ENCODE results near the gene MBTD1. TPM values are rescaled to one million over a fixed set of nuclear protein-coding genes. Genes with fewer than 3 reads are reported as not detected.
"Not testable (repeated sequence)": the region's sequence is repeated elsewhere in the genome, so short reads cannot be mapped to it uniquely, and the experiment has no call there.

The MBTD1 gene
- total and polyA plus RNA-seq, 2 donors = 5.9 to 60.1 TPM

GRCh38 chr17:51191895-51192294 lies 68.0 kb downstream of the MBTD1 start:
- Histone ChIP-seq H3K4me1 (ENCODE audit: insufficient read depth) (no peaks in the 10 kb centered on the region), H3K36me3 (ENCODE audit: insufficient read depth) (peaks cover 1% of the 10 kb centered on the region), H3K4me3 (ENCODE audit: low read depth, low read length) (no peak overlapping the region), H3K27ac (ENCODE audit: low read depth) (no peak overlapping the region)
- WGBS = 88% methylated on average over 2 of the region's 2 CpGs
- no peak for DNase-seq (ENCODE audit: extremely low spot score)

GRCh38 chr17:51189628-51190027 lies 70.2 kb downstream of the MBTD1 start:
- DNase-seq (ENCODE audit: extremely low spot score) = no peak
- 79% methylated on average over 1 of the region's 1 CpG for WGBS
- Histone ChIP-seq H3K27ac (ENCODE audit: low read depth) (no peak overlapping the region), H3K36me3 (ENCODE audit: insufficient read depth) (peaks cover 1% of the 10 kb centered on the region), H3K4me1 (ENCODE audit: insufficient read depth) (no peaks in the 10 kb centered on the region), H3K4me3 (ENCODE audit: low read depth, low read length) (no peak overlapping the region)

- peaks cover 1% of the 10 kb centered on the region for H3K36me3 ChIP-seq (ENCODE audit: insufficient read depth)
- H3K4me3 ChIP-seq (ENCODE audit: low read depth, low read length) = no peak overlapping the region
- H3K27ac ChIP-seq (ENCODE audit: low read depth) = no peak overlapping the region
- no peak for DNase-seq (ENCODE audit: extremely low spot score)
- no peaks in the 10 kb centered on the region for H3K4me1 ChIP-seq (ENCODE audit: insufficient read depth)
Observed at GRCh38 chr17:51189162-51189561, 70.7 kb downstream of the MBTD1 start.

DNA sequence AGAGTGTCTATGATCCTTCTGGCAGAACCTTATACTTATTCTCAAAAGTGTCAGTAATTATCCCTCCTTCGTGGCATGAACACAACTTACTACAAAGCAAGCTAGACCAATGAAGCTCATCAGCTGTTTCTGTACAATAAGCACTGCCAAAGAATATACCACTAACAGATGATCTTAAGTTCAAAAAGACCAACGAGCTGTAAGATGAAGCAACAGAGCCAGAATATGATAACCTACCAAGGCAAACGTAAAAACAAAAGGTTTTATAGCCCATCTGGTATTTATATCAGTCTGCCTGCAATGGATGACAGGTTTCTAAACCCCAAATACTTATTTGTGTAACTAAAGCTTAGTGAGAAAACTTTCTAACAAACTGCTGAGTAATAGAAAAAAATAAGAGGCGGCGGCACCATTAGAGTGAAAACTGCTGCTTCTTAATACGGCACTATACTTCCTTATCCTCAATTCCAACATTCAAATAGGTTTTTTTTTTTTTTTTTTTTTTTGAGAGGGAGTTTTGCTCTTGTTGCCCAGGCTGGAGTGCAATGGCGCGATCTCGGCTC lies 71.5 kb downstream of the MBTD1 start:
- peaks cover 1% of the 10 kb centered on the region for H3K36me3 ChIP-seq (ENCODE audit: insufficient read depth)
- H3K4me3 ChIP-seq (ENCODE audit: low read depth, low read length) = no peak overlapping the region
- WGBS = 65% methylated on average over 9 of the region's 9 CpGs
- no peak overlapping the region for H3K27ac ChIP-seq (ENCODE audit: low read depth)
- no peak for DNase-seq (ENCODE audit: extremely low spot score)
- H3K4me1 ChIP-seq (ENCODE audit: insufficient read depth) = no peaks in the 10 kb centered on the region

- Histone ChIP-seq H3K4me3 (ENCODE audit: low read depth, low read length) (no peak overlapping the region), H3K27ac (ENCODE audit: low read depth) (no peak overlapping the region), H3K36me3 (ENCODE audit: insufficient read depth) (peaks cover 1% of the 10 kb centered on the region), H3K4me1 (ENCODE audit: insufficient read depth) (no peaks in the 10 kb centered on the region)
- no peak for DNase-seq (ENCODE audit: extremely low spot score)
- 95% methylated on average over 8 of the region's 8 CpGs for WGBS
Observed at GRCh38 chr17:51185763-51186332, 74.0 kb downstream of the MBTD1 start.

DNA sequence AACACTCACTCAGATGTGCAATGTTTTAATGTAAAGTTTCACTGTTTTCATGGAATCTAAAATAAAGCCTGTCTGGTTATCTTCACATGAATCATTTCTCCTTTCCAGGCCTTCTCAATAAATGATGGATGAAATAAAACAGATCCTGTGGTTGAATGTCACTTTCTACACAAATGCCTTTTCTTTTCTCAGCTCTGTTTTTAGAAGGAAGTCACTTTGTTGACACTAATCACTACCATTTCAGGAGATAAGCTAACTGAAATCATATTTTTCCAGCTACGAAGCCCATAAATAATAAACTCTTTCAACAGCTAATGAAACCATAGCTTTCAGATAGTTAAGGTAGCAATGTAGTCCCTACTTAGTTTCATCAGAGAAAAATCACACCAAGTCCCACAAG lies 75.7 kb downstream of the MBTD1 start:
- DNase-seq (ENCODE audit: extremely low spot score) = no peak
- WGBS = 45% methylated on average over 1 of the region's 1 CpG
- Histone ChIP-seq H3K36me3 (ENCODE audit: insufficient read depth) (peaks cover 1% of the 10 kb centered on the region), H3K4me3 (ENCODE audit: low read depth, low read length) (no peak overlapping the region), H3K27ac (ENCODE audit: low read depth) (no peak overlapping the region), H3K4me1 (ENCODE audit: insufficient read depth) (no peaks in the 10 kb centered on the region)

- no peak for DNase-seq (ENCODE audit: extremely low spot score)
- H3K27ac ChIP-seq (ENCODE audit: low read depth) = no peak overlapping the region
- H3K4me1 ChIP-seq (ENCODE audit: insufficient read depth) = no peaks in the 10 kb centered on the region
- H3K36me3 ChIP-seq (ENCODE audit: insufficient read depth) = peaks cover 1% of the 10 kb centered on the region
- no peak overlapping the region for H3K4me3 ChIP-seq (ENCODE audit: low read depth, low read length)
- 69% methylated on average over 5 of the region's 5 CpGs for WGBS
Observed at GRCh38 chr17:51180486-51180885, 79.4 kb downstream of the MBTD1 start.

DNA sequence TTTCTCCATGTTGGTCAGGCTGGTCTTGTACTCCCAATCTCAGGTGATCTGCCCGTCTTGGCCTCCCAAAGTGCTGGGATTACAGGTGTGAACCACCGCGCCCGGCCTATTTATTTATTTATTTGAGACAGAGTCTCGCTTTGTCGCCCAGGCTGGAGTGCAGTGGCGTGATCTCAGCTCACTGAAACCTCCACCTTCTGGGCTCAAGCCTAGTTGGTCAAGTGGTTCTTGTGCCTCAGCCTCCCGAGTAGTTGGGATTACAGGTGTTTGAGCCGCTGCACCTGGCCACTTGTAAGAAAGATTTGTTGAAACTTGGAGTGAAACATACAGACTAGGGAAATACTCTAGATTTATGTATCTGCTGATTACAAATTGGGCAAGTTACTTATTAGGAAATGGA lies 87.8 kb downstream of the MBTD1 start:
- H3K4me3 ChIP-seq (ENCODE audit: low read depth, low read length); H3K27ac ChIP-seq (ENCODE audit: low read depth); H3K4me1 ChIP-seq (ENCODE audit: insufficient read depth); DNase-seq (ENCODE audit: extremely low spot score); H3K36me3 ChIP-seq (ENCODE audit: insufficient read depth): not testable (repeated sequence)
- WGBS = 84% methylated on average over 9 of the region's 9 CpGs

DNA sequence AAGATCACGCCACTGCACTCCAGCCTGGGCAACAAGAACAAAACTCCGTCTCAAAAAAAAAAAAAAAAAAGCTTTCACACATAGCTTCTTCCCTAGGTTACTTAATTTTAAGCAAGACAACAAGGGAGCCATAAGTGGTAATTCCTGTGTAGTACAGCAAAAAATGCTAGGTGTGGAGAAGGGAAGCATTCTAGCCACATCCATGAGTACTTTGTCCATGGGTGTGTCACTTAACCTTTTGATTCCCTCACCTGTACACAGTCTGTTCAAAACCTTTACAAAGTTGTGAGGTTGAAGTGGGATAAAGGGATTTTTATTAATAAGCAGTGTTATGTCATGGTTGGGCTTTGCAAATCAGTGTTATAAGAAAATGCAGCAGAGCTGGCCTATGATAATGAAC lies 89.1 kb downstream of the MBTD1 start:
- no peak for DNase-seq (ENCODE audit: extremely low spot score)
- Histone ChIP-seq H3K4me3 (ENCODE audit: low read depth, low read length) (no peak overlapping the region), H3K4me1 (ENCODE audit: insufficient read depth) (no peaks in the 10 kb centered on the region), H3K36me3 (ENCODE audit: insufficient read depth) (peaks cover 2% of the 10 kb centered on the region), H3K27ac (ENCODE audit: low read depth) (no peak overlapping the region)
- WGBS = 97% methylated on average over 2 of the region's 2 CpGs

DNA sequence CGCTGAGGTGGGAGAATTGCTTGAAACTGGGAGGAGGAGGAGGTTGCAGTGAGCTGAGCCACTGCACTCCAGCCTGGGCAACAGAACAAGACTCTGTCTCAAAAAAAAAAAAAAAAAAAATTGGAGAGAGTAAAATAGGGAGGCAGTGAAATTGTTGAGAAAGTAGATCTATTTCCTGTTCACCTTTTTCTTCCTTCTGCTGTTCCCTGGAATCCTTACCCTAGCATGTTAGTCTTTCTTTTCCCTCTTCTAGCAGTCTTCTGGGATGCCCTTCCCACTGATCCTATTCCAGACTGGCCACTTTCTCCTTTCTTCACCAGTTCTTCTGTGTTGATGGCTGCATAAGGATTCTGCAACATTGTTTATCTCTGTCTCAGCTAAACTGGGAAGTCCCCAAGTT lies 90.5 kb downstream of the MBTD1 start:
- 93% methylated on average over 1 of the region's 1 CpG for WGBS
- no peak for DNase-seq (ENCODE audit: extremely low spot score)
- H3K36me3 ChIP-seq (ENCODE audit: insufficient read depth) = peaks cover 2% of the 10 kb centered on the region
- H3K27ac ChIP-seq (ENCODE audit: low read depth) = no peak overlapping the region
- H3K4me1 ChIP-seq (ENCODE audit: insufficient read depth) = no peaks in the 10 kb centered on the region
- H3K4me3 ChIP-seq (ENCODE audit: low read depth, low read length) = no peak overlapping the region

GRCh38 chr17:51166987-51167931 lies 92.6 kb downstream of the MBTD1 start:
- WGBS = 15% methylated on average over 42 of the region's 42 CpGs
- Histone ChIP-seq H3K4me3 (ENCODE audit: low read depth, low read length) (peak overlapping the region; percentile 86), H3K4me1 (ENCODE audit: insufficient read depth) (no peaks in the 10 kb centered on the region), H3K36me3 (ENCODE audit: insufficient read depth) (peaks cover 2% of the 10 kb centered on the region), H3K27ac (ENCODE audit: low read depth) (peak overlapping the region; percentile 3)
- no peak for DNase-seq (ENCODE audit: extremely low spot score)

- peak; percentile 59 for DNase-seq (ENCODE audit: extremely low spot score)
- WGBS = under 1% methylated on average over 98 of the region's 98 CpGs
- Histone ChIP-seq H3K27ac (ENCODE audit: low read depth) (peak within 1 kb of the TSS; percentile 89), H3K4me1 (ENCODE audit: insufficient read depth) (no peaks in the 10 kb centered on the region), H3K4me3 (ENCODE audit: low read depth, low read length) (peak within 1 kb of the TSS; percentile 86), H3K36me3 (ENCODE audit: insufficient read depth) (peaks cover under 1% of the 10 kb centered on the region)
Observed at GRCh38 chr17:51166198-51166986, 93.5 kb downstream of the MBTD1 start, which contains the start of gene NME2. NME2 (plus strand) TSS chr17:51166411; CDS start chr17:51166831, 420 bp downstream.

DNA sequence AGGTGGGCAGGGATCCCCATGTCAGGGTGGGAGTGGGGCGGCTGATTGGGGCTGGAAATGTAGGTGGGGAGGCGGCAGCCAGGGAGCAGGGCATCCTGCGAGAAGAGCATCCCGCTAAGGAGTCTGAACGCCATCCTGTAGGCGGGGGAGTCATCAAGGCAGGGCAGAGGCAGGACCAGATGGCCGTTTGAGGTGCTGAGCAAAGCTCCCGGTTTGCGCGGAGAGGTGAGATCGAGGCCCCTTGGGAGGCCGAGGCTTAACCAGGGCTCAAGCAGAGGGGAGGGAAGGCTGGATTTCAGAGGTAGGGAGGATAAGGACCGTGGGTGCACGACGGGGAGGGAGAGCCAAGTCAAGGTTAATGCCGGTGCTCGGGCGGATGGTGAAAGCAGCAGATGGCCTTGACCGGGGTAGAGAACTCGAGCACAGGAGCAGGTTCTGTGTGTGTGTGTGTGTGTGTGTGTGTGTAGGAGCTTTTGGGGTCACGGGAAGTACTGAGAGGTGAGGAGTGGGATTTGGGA lies 94.1 kb downstream of the MBTD1 start:
- Histone ChIP-seq H3K36me3 (ENCODE audit: insufficient read depth) (no peaks in the 10 kb centered on the region), H3K4me1 (ENCODE audit: insufficient read depth) (no peaks in the 10 kb centered on the region), H3K4me3 (ENCODE audit: low read depth, low read length) (peak overlapping the region; percentile 86), H3K27ac (ENCODE audit: low read depth) (peak overlapping the region; percentile 89)
- DNase-seq (ENCODE audit: extremely low spot score) = no peak
- 10% methylated on average over 21 of the region's 21 CpGs for WGBS

All from urinary bladder (tissue), 4 donors.